GM19239 (cell line): ENCODE data around the gene SCCPDH.
A peak's percentile ranks its signal among the peaks of the same experiment; 100 is the strongest.

Experiments used
- DNase-seq: peaks from one replicate; pipeline ENCODE4 v3.0.0; 2011; ENCODE audit warnings: low spot score; ENCODE audit not compliant: insufficient read length
- FAIRE-seq: peaks from 2 replicates; lab custom pipeline; 2011; peaks lifted over from hg19 to GRCh38; lab: Jason Lieb, UNC

Gene SCCPDH

GRCh38 chr1:246781212-246781611, 57.0 kb downstream of the SCCPDH start:
- DNase-seq (no peak), FAIRE-seq (no peak)

- FAIRE-seq = no peak
- no peak for DNase-seq
These were observed 58.1 kb downstream of the SCCPDH start for GRCh38 chr1:246782120-246782900.

- FAIRE-seq = no peak
- no peak for DNase-seq
These were observed 60.6 kb downstream of the SCCPDH start for GRCh38 chr1:246784621-246785493.

GRCh38 chr1:246785494-246786111, 61.4 kb downstream of the SCCPDH start:
- no peak for DNase-seq
- FAIRE-seq = peak; percentile 82

GRCh38 chr1:246786606-246787238, 62.5 kb downstream of the SCCPDH start:
- DNase-seq (no peak), FAIRE-seq (no peak)

- no peak for FAIRE-seq
These were observed 63.7 kb downstream of the SCCPDH start for GRCh38 chr1:246787781-246788513.

GRCh38 chr1:246788895-246789338, 64.7 kb downstream of the SCCPDH start:
- DNase-seq = no peak
- FAIRE-seq = no peak

More at GRCh38 chr1:246787781-246788513, 63.7 kb downstream of the SCCPDH start:
- no peak for DNase-seq

- no peak for FAIRE-seq
- DNase-seq = no peak
These were observed 65.5 kb downstream of the SCCPDH start for GRCh38 chr1:246789454-246790339.

GRCh38 chr1:246790364-246790763, 66.2 kb downstream of the SCCPDH start:
- no peak for FAIRE-seq
- no peak for DNase-seq

- no peak for FAIRE-seq
- no peak for DNase-seq
These were observed 66.6 kb downstream of the SCCPDH start for GRCh38 chr1:246790833-246791232.

GRCh38 chr1:246791303-246791918, 67.2 kb downstream of the SCCPDH start:
- DNase-seq (no peak), FAIRE-seq (no peak)

GRCh38 chr1:246792603-246793002, 68.4 kb downstream of the SCCPDH start:
- no peak for FAIRE-seq
- no peak for DNase-seq

GRCh38 chr1:246793356-246793896, 69.2 kb downstream of the SCCPDH start:
- no peak for DNase-seq
- FAIRE-seq = no peak

- no peak for DNase-seq
- no peak for FAIRE-seq
These were observed 70.0 kb downstream of the SCCPDH start for GRCh38 chr1:246794048-246794827.

GRCh38 chr1:246794828-246795671, 70.8 kb downstream of the SCCPDH start:
- no peak for DNase-seq

More at GRCh38 chr1:246794828-246795671, 70.8 kb downstream of the SCCPDH start:
- FAIRE-seq = no peak
